IMR-90 (cell line): ENCODE measurements around the gene CDC26. TPM values are rescaled to one million over a fixed set of nuclear protein-coding genes. Genes with fewer than 3 reads are reported as not detected.

ENCODE experiments used
- ATAC-seq: fragments of 200-7000 bp; cut with Tn5 transposase; 2 replicates; pipeline ENCODE4 v1.9.1; 2020; ENCODE audit warnings: low read depth, mild to moderate bottlenecking, moderate library complexity
- BruUV-seq: library from RNA; stranded (reverse); fragments of 400-500 nt; replicated peaks from 2 replicates; lab custom pipeline; 2021; lab: Mats Ljungman, UMichigan
- CTCF ChIA-PET: fragments of 300-600 bp; formaldehyde crosslinking; extraction: SDS; loops from one replicate; lab custom pipeline; 2021; ENCODE audit warnings: antibody characterized with exemption; lab: Yijun Ruan, JAX
- POLR2A ChIA-PET: fragments of 300-600 bp; sonication (Branson Sonifier 250); formaldehyde crosslinking; loops from one replicate; lab custom pipeline; 2022; ENCODE audit warnings: antibody characterized with exemption; ENCODE audit not compliant: unreplicated experiment; lab: Charles Lee
- DNase-seq: peaks from one replicate; pipeline ENCODE4 v3.0.0; 2013
- H2AFZ ChIP-seq: replicated peaks from 2 replicates; pipeline ENCODE3; 2013; ENCODE audit warnings: low read length, mild to moderate bottlenecking; ENCODE audit not compliant: poor library complexity
- H2AK5ac ChIP-seq: 2 replicates; pipeline ENCODE4 v1.6.1; 2013; ENCODE audit warnings: low read depth, low read length, inconsistent platforms
- H2AK9ac ChIP-seq: replicated peaks from 2 replicates; pipeline ENCODE3; 2013; ENCODE audit warnings: mild to moderate bottlenecking, low read depth, low read length, moderate library complexity; ENCODE audit not compliant: poor library complexity
- H2BK120ac ChIP-seq: 2 replicates; pipeline ENCODE4 v1.6.1; 2013; ENCODE audit warnings: low read depth, low read length, inconsistent platforms
- H2BK15ac ChIP-seq: 3 replicates; pipeline ENCODE4 v1.6.1; 2013; ENCODE audit warnings: low read depth, low read length, inconsistent platforms
- H2BK20ac ChIP-seq: 2 replicates; pipeline ENCODE4 v1.6.1; 2013; ENCODE audit warnings: low read depth, mild to moderate bottlenecking, inconsistent platforms, low read length, moderate library complexity
- H2BK5ac ChIP-seq: 2 replicates; pipeline ENCODE4 v1.6.1; 2013; ENCODE audit warnings: mild to moderate bottlenecking, low read depth, low read length, inconsistent platforms; ENCODE audit not compliant: poor library complexity, severe bottlenecking
- H3K14ac ChIP-seq: replicated peaks from 2 replicates; pipeline ENCODE4 v1.6.1; 2013; ENCODE audit warnings: low read depth, low read length, inconsistent platforms
- H3K18ac ChIP-seq: 2 replicates; pipeline ENCODE4 v1.6.1; 2013; ENCODE audit warnings: low read depth, low read length, control low read depth
- H3K23ac ChIP-seq: 2 replicates; pipeline ENCODE4 v1.6.1; 2013; ENCODE audit warnings: low read depth, low read length, inconsistent platforms
- H3K27ac ChIP-seq: 2 replicates; pipeline ENCODE4 v1.5.1; 2013; ENCODE audit warnings: mild to moderate bottlenecking, control low read depth, low read length; ENCODE audit not compliant: insufficient read depth
- H3K27me3 ChIP-seq: 2 replicates; pipeline ENCODE4 v1.6.1; 2013; ENCODE audit warnings: low read length; ENCODE audit not compliant: control insufficient read depth, insufficient read depth
- H3K36me3 ChIP-seq: 2 replicates; pipeline ENCODE4 v1.6.1; 2013; ENCODE audit warnings: low read length, mixed read lengths; ENCODE audit not compliant: control insufficient read depth, insufficient read depth
- H3K4ac ChIP-seq: 2 replicates; pipeline ENCODE4 v1.6.1; 2013; ENCODE audit warnings: low read depth, low read length, inconsistent platforms
- H3K4me1 ChIP-seq: 2 replicates; pipeline ENCODE4 v1.6.1; 2013; ENCODE audit warnings: low read length, mixed read lengths; ENCODE audit not compliant: control insufficient read depth, insufficient read depth
- H3K4me2 ChIP-seq: 2 replicates; pipeline ENCODE4 v1.6.1; 2013; ENCODE audit warnings: low read depth, mild to moderate bottlenecking, control low read depth, low read length, moderate library complexity
- H3K4me3 ChIP-seq: 2 replicates; pipeline ENCODE4 v1.5.1; 2013; ENCODE audit warnings: low read depth, mild to moderate bottlenecking, control low read depth, low read length, moderate library complexity; ENCODE audit not compliant: insufficient read depth
- H3K56ac ChIP-seq: 2 replicates; pipeline ENCODE4 v1.6.1; 2013; ENCODE audit warnings: low read length, inconsistent platforms; ENCODE audit not compliant: insufficient read depth; ENCODE audit errors: extremely low read depth
- H3K79me1 ChIP-seq, 2 experiments: 2 replicates each; pipeline ENCODE4 v1.6.1; 2013; ENCODE audit warnings: low read length in 2 of 2, inconsistent platforms in 1 of 2, low read depth in 1 of 2
- H3K9ac ChIP-seq: 2 replicates; pipeline ENCODE4 v1.6.1; 2013; ENCODE audit warnings: low read depth, low read length, control low read depth
- H3K9me1 ChIP-seq: 2 replicates; pipeline ENCODE4 v1.6.1; 2013; ENCODE audit warnings: low read length, inconsistent platforms; ENCODE audit not compliant: insufficient read depth
- H3K9me3 ChIP-seq: 2 replicates; pipeline ENCODE4 v1.6.1; 2013; ENCODE audit warnings: low read length; ENCODE audit not compliant: control insufficient read depth, insufficient read depth
- H4K20me1 ChIP-seq: 2 replicates; pipeline ENCODE4 v1.6.1; 2013; ENCODE audit warnings: low read length, inconsistent platforms; ENCODE audit not compliant: insufficient read depth
- H4K5ac ChIP-seq: 2 replicates; pipeline ENCODE4 v1.6.1; 2013; ENCODE audit warnings: mild to moderate bottlenecking, low read depth, low read length, control low read depth
- H4K8ac ChIP-seq, 2 experiments: 2 replicates each; pipeline ENCODE4 v1.6.1; 2013; ENCODE audit warnings: low read depth in 2 of 2, low read length in 2 of 2, control low read depth in 1 of 2, inconsistent platforms in 1 of 2
- H4K91ac ChIP-seq: 2 replicates; pipeline ENCODE4 v1.6.1; 2013; ENCODE audit warnings: low read depth, low read length, inconsistent platforms; ENCODE audit not compliant: insufficient read depth
- BHLHE40 ChIP-seq: fragments of 150-350 bp; IDR thresholded peaks from 2 replicates; pipeline ENCODE4 v1.6.1; 2016; ENCODE audit warnings: mild to moderate bottlenecking, low read depth, low read length
- CEBPB ChIP-seq: IDR thresholded peaks from 2 replicates; pipeline ENCODE4 v1.6.1; 2012; ENCODE audit warnings: low read depth, low read length, improper control_type of control experiment
- CHD1 ChIP-seq: IDR thresholded peaks from 2 replicates; pipeline ENCODE4 v1.6.1; 2012; ENCODE audit warnings: low read depth, low read length, improper control_type of control experiment
- FOS ChIP-seq: fragments of 150-350 bp; IDR thresholded peaks from 2 replicates; pipeline ENCODE4 v1.6.1; 2016; ENCODE audit warnings: low read depth, low read length
- MAFK ChIP-seq: IDR thresholded peaks from 2 replicates; pipeline ENCODE4 v1.6.1; 2012; ENCODE audit warnings: low read depth, low read length, improper control_type of control experiment
- MAZ ChIP-seq: IDR thresholded peaks from 2 replicates; pipeline ENCODE4 v1.6.1; 2012; ENCODE audit warnings: low read depth, mild to moderate bottlenecking, low read length, improper control_type of control experiment, moderate library complexity, borderline replicate concordance
- MXI1 ChIP-seq: IDR thresholded peaks from 2 replicates; pipeline ENCODE4 v1.6.1; 2012; ENCODE audit warnings: low read depth, mild to moderate bottlenecking, low read length, moderate library complexity, borderline replicate concordance
- NFE2L2 ChIP-seq: fragments of 150-350 bp; IDR thresholded peaks from 2 replicates; pipeline ENCODE4 v1.6.1; 2016; ENCODE audit warnings: low read depth, mild to moderate bottlenecking, low read length
- POLR2A ChIP-seq: IDR thresholded peaks from 2 replicates; pipeline ENCODE4 v1.6.1; 2012; ENCODE audit warnings: mild to moderate bottlenecking, low read depth, low read length
- RAD21 ChIP-seq: IDR thresholded peaks from 2 replicates; pipeline ENCODE4 v1.6.1; 2012; ENCODE audit warnings: low read length, improper control_type of control experiment
- RCOR1 ChIP-seq: IDR thresholded peaks from 2 replicates; pipeline ENCODE4 v1.6.1; 2012; ENCODE audit warnings: mild to moderate bottlenecking, low read length, improper control_type of control experiment; ENCODE audit not compliant: insufficient replicate concordance
- RFX5 ChIP-seq: IDR thresholded peaks from 2 replicates; pipeline ENCODE4 v1.8.0; 2012; ENCODE audit warnings: low read depth, mild to moderate bottlenecking, low read length, moderate library complexity
- SMC3 ChIP-seq: fragments of 150-350 bp; IDR thresholded peaks from 2 replicates; pipeline ENCODE4 v1.6.1; 2016; ENCODE audit warnings: low read depth, mild to moderate bottlenecking, antibody characterized with exemption, low read length, moderate library complexity
- WGBS, 2 experiments: methylation state at CpG; one replicate each; pipeline versions ENCODE4 v1.1.5 to v1.1.7; 2013; ENCODE audit warnings: missing lambda C conversion rate in 2 of 2; ENCODE audit not compliant: insufficient read length in 1 of 2; ENCODE audit errors: extremely low coverage in 2 of 2; 5-methylcytosine and 5-hydroxymethylcytosine counted together
- dilution Hi-C: fragments of 300-500 bp; cut with HindIII; formaldehyde crosslinking; loops from one replicate; pipeline ENCODE4 v1.14.3; 2018; ENCODE audit warnings: low sequenced_read_pairs; ENCODE audit not compliant: unreplicated experiment
- in situ Hi-C: fragments of 300-500 bp; cut with MboI; formaldehyde crosslinking; loops from 3 replicates; pipeline ENCODE4 v1.14.3; 2019; ENCODE audit warnings: low sequenced_read_pairs, inconsistent platforms, mixed read lengths
- intact Hi-C: fragments of 100-400 bp; cut with micrococcal nuclease; formaldehyde crosslinking; loops from 2 replicates; pipeline ENCODE4 v1.10.0; 2022
- polyA plus RNA-seq, 3 experiments: library from polyadenylated mRNA; depleted of rRNA; stranded (reverse); fragments of >200 nt; gene quantifications; 2 replicates each; pipeline ENCODE4 v1.2.3, GENCODE V29; 2012; ENCODE audit warnings: low replicate concordance in 1 of 3
- total RNA-seq: library from RNA; depleted of rRNA; stranded (reverse); fragments of >200 nt; gene quantifications from 2 replicates; pipeline ENCODE4 v1.2.3, GENCODE V29; 2012
- TF ChIP-seq, protein P1 (sequence below): conservative IDR thresholded peaks from 2 replicates; pipeline ENCODE4 v1.5.1; 2012; ENCODE audit warnings: mild to moderate bottlenecking, low read depth, low read length, improper control_type of control experiment
- TF ChIP-seq, protein P2 (sequence below): fragments of 150-350 bp; IDR thresholded peaks from 2 replicates; pipeline ENCODE4 v1.6.1; 2016; ENCODE audit warnings: low read depth, mild to moderate bottlenecking, low read length, moderate library complexity, borderline replicate concordance
- TF ChIP-seq, protein P3 (sequence below): fragments of 150-350 bp; IDR thresholded peaks from 2 replicates; pipeline ENCODE4 v1.6.1; 2017; ENCODE audit warnings: mild to moderate bottlenecking, antibody characterized with exemption, low read length, low read depth

Gene CDC26
- total and polyA plus RNA-seq, 2 of the 4 experiments (the other 2 are of a cell fraction), result 16.5 to 32.7 TPM

DNA sequence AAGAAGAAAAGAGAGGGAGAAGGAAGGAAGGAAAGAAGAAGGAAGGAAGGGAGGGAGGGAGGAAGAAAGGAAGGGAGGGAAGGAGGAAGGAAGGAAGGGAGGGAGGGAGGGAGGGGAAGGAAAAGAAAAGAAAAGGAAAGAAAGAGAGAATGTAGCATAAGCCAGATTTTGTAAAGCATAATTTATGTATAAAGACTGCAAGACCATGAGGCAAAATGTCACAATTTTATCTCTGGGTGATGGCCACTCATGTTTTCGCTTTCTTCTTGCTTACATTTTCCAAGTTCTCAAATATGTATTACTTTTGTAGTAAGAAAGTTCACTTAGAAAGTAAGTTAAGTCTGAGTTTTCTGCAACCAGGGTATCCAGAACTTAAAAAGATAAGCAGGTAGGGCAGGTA lies 31.2 kb upstream of the CDC26 start:
- Histone ChIP-seq H4K5ac (no peak overlapping the region), H3K23ac (no peak overlapping the region), H4K91ac (no peak overlapping the region), H3K9me1 (no peaks in the 10 kb centered on the region), H2BK120ac (no peak overlapping the region), H2BK5ac (no peak overlapping the region), H3K27me3 (peaks cover 21% of the 10 kb centered on the region), H3K18ac (no peak overlapping the region), H4K20me1 (no peaks in the 10 kb centered on the region), H3K9me3 (no peaks in the 10 kb centered on the region), H3K4ac (no peak overlapping the region), H3K4me3 (no peak overlapping the region), H3K4me2 (no peak overlapping the region), H2BK20ac (no peak overlapping the region), H3K56ac (no peak overlapping the region), H2AK9ac (no peak overlapping the region), H2AFZ (no peak overlapping the region), H3K36me3 (no peaks in the 10 kb centered on the region), H3K4me1 (no peaks in the 10 kb centered on the region), H3K27ac (no peak overlapping the region), H4K8ac (no peak overlapping the region), H3K79me1 (no peaks in the 10 kb centered on the region), H3K14ac (no peak overlapping the region), H3K9ac (no peak overlapping the region), H2BK15ac (no peak overlapping the region), H2AK5ac (no peak overlapping the region)
- DNase-seq (no peak), ATAC-seq (no peak)
- no TSS peak for BruUV-seq
- dilution Hi-C loops (no loop called here), intact Hi-C loops (no loop called here), in situ Hi-C loops (loop anchor here (10.0 kb wide), 1 partner anchor 348 kb away; no protein-coding TSS in a partner anchor)
- POLR2A ChIA-PET, result no interaction called here
- CTCF ChIA-PET, result no interaction called here
- no CpG with 5 or more reads among the region's 1 CpG for WGBS, 2 experiments
- TF ChIP-seq CHD1 (no peak), BHLHE40 (no peak), RFX5 (no peak), MAZ (no peak), MXI1 (no peak), POLR2A (no peak), RAD21 (no peak), MAFK (no peak), NFE2L2 (no peak), RCOR1 (no peak), CEBPB (no peak), FOS (no peak), SMC3 (no peak)
- TF ChIP-seq, protein P1, sequence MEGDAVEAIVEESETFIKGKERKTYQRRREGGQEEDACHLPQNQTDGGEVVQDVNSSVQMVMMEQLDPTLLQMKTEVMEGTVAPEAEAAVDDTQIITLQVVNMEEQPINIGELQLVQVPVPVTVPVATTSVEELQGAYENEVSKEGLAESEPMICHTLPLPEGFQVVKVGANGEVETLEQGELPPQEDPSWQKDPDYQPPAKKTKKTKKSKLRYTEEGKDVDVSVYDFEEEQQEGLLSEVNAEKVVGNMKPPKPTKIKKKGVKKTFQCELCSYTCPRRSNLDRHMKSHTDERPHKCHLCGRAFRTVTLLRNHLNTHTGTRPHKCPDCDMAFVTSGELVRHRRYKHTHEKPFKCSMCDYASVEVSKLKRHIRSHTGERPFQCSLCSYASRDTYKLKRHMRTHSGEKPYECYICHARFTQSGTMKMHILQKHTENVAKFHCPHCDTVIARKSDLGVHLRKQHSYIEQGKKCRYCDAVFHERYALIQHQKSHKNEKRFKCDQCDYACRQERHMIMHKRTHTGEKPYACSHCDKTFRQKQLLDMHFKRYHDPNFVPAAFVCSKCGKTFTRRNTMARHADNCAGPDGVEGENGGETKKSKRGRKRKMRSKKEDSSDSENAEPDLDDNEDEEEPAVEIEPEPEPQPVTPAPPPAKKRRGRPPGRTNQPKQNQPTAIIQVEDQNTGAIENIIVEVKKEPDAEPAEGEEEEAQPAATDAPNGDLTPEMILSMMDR, result no peak
- TF ChIP-seq, protein P2, sequence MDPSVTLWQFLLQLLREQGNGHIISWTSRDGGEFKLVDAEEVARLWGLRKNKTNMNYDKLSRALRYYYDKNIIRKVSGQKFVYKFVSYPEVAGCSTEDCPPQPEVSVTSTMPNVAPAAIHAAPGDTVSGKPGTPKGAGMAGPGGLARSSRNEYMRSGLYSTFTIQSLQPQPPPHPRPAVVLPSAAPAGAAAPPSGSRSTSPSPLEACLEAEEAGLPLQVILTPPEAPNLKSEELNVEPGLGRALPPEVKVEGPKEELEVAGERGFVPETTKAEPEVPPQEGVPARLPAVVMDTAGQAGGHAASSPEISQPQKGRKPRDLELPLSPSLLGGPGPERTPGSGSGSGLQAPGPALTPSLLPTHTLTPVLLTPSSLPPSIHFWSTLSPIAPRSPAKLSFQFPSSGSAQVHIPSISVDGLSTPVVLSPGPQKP, result no peak
- TF ChIP-seq, protein P3, sequence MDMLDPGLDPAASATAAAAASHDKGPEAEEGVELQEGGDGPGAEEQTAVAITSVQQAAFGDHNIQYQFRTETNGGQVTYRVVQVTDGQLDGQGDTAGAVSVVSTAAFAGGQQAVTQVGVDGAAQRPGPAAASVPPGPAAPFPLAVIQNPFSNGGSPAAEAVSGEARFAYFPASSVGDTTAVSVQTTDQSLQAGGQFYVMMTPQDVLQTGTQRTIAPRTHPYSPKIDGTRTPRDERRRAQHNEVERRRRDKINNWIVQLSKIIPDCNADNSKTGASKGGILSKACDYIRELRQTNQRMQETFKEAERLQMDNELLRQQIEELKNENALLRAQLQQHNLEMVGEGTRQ, result no peak
